GM21367 (cell line): Measurements from ENCODE around the gene SYNE1.
A peak's percentile ranks its signal among the peaks of the same experiment; 100 is the strongest.
"Not testable (repeated sequence)": the region's sequence is repeated elsewhere in the genome, so short reads cannot be mapped to it uniquely, and the experiment has no call there.

Source experiments
- ATAC-seq: cut with Tn5 transposase; IDR thresholded peaks from one replicate; pipeline ENCODE4 v1.9.1; 2021; ENCODE audit not compliant: unreplicated experiment

SYNE1 gene

GRCh38 chr6:152378169-152378568 lies 259.0 kb downstream of the SYNE1 start:
- no peak for ATAC-seq

DNA sequence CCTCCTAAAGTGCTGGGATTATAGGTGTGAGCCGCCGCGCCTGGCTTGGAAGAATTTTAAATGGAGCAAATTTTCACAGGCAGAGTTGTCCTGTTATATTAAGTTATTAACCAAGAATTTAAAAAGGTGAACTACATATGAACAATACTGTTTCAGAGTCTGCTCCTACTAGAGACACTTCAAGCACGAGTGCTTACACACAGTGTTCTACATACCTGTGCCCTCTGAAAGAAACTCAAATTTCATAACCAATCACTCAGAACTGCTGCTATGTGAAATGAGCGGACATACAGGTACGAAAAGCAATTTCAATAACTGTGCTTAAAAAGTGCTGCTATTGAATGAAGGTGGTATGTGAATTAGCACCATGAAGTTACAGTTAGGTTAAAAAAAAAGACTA lies 262.0 kb downstream of the SYNE1 start:
- no peak for ATAC-seq

GRCh38 chr6:152372945-152373344 lies 264.2 kb downstream of the SYNE1 start:
- no peak for ATAC-seq

GRCh38 chr6:152371775-152372174 lies 265.4 kb downstream of the SYNE1 start:
- no peak for ATAC-seq

GRCh38 chr6:152368751-152369624 lies 268.2 kb downstream of the SYNE1 start:
- ATAC-seq, result no peak

- ATAC-seq, result no peak
Measured at GRCh38 chr6:152364866-152365265, 272.3 kb downstream of the SYNE1 start.

- ATAC-seq, result no peak
Measured at GRCh38 chr6:152360034-152360433, 277.1 kb downstream of the SYNE1 start.

- ATAC-seq, result peak; percentile 81
Measured at GRCh38 chr6:152356662-152357061, 280.5 kb downstream of the SYNE1 start.

GRCh38 chr6:152356016-152356415 lies 281.1 kb downstream of the SYNE1 start:
- no peak for ATAC-seq

DNA sequence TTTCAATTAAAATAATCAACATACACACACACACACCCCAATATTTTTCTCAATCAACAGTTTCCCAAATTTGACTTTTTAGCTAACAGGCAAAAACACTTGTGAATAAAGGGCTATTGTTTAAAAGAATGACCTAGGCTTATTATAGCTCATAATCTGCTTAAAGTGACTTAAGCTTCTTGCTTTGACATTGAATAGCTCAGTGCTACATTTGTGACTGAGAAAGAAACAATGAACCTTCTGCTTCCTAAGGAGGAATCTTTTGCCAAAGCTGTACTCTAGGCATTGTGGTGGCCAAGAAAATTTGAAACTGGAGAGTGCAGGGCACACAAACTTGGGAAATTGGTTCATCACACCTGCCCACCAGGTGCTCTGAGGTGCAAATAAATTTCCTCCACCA lies 282.0 kb downstream of the SYNE1 start:
- ATAC-seq, result no peak

DNA sequence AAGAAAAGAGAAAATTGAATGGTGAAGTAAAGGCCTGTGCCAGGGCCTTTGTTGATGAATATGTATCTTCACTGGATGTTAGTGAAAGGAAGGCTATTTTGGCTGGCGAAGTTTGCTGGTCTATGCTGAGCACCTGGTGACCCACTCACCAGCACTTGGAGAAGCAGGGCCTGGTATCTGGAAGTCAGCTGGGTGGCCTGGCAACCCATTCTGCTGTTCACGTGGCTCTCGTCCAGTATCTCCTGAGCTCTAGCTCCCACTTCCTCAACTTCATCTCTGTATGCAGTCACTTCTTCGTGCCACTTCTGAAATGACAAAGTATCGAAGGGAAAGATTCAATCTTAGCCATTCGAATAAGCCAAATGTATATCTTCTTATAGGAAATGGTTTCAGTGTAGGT lies 283.7 kb downstream of the SYNE1 start:
- no peak for ATAC-seq

- ATAC-seq, result no peak
Measured at GRCh38 chr6:152351742-152352141, 285.4 kb downstream of the SYNE1 start.

- no peak for ATAC-seq
Measured at GRCh38 chr6:152351110-152351509, 286.1 kb downstream of the SYNE1 start.

DNA sequence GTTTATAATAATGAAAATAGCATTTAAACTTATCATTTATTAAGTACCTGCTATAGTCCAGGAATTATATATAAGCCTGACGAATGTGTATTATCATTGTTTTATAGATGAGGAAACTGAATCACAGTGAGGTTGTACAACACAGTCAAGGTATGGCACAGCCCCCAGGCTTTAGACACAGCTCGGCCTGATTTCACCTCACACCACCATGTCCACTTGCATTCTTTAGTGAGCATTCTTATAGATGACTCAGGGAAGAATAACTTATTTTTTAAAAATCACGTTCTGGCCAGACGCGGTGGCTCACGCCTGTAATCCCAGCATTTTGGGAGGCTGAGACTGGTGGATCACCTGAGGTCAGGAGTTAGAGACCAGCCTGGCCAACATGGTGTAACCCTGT lies 289.0 kb downstream of the SYNE1 start:
- no peak for ATAC-seq

DNA sequence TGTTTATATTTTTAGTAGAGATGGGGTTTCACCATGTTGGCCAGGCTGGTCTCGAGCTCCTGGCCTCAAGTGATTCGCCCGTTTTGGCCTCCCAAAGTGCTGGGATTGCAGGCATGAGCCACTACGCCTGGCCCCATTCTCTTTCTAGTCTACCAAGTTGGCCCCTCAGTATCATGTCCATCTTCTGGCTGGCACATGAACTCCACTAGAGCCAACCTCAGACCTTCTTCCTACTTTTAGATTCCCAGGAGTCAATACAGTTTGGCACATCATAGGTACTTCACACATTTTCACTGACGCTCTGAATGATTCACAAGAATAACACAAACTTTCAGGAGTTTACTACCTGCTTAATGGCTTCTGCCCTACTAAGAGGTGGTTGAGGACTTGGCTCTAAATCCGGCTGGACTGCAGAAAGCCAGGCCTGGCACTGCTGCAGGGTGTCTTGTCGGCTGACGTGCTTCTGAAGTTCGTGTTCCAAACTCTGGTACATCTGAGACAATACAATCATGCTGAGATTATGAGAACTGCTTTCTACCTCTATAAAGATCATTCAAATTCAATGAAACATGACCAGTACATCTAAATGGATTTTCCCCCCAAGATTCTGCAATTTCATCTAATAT lies 293.3 kb downstream of the SYNE1 start:
- no peak for ATAC-seq

DNA sequence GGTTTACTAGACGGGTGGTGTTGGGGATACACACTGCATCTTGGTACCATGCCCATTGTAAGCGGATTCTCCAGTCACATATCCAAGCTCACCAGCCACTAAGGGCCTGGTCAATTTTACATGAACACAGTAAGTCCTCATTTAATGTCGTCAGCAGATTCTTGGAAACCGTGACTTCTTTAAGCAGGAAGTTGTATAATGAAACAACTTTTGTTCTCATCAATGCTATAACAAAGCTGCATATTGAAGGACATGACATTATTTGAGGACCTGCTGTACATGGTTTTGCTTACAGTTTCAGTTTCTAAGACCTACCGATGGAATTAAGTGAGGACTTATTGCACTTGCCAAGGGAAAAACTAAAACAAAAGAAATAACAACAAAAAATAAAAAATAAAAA lies 295.6 kb downstream of the SYNE1 start:
- no peak for ATAC-seq

GRCh38 chr6:152338335-152339125 lies 298.6 kb downstream of the SYNE1 start:
- peak; percentile 94 for ATAC-seq

GRCh38 chr6:152334555-152334954 lies 302.6 kb downstream of the SYNE1 start:
- ATAC-seq, result no peak

GRCh38 chr6:152330961-152331360 lies 306.2 kb downstream of the SYNE1 start:
- no peak for ATAC-seq

GRCh38 chr6:152329638-152330448 lies 307.3 kb downstream of the SYNE1 start:
- no peak for ATAC-seq

- not testable (repeated sequence) for ATAC-seq
Measured at GRCh38 chr6:152328200-152328599, 309.0 kb downstream of the SYNE1 start.
